ENCODE data around the gene SHCBP1.
"Not testable (repeated sequence)": the region's sequence is repeated elsewhere in the genome, so short reads cannot be mapped to it uniquely, and the experiment has no call there.

DNA sequence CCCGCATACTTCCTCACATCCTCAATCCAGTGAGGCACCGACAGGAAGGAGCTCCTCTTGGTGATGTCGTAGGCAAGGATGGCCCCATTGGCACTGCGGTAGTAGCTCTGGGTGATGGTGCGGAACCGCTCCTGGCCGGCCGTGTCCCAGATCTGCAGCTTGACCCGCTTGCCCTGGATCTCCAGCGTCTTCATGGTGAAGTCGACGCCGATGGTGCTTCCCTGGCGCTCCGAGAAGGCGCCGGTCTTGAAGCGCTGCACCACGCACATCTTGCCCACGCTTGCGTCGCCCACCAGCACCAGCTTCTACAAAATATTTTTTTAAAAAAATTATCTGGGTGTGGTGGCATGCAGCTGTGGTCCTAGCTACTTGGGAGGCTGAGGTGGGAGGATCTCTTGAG is 5.5 kb upstream of the SHCBP1 start:
- TF ChIP-seq POLR2AphosphoS5 (IDR thresholded peaks at IDR 0.05; ENCODE audit: borderline replicate concordance, low read depth, low read length); EZH2 (IDR thresholded peaks at IDR 0.05); FOXP2 (optimal IDR thresholded peaks at IDR 0.05; ENCODE audit: control extremely low read depth, extremely low read length, insufficient read depth): not testable (repeated sequence)
